COLO668 (cell line): ENCODE data around the gene ADGRD2.
"Not testable (repeated sequence)": the region's sequence is repeated elsewhere in the genome, so short reads cannot be mapped to it uniquely, and the experiment has no call there.

Source experiments
- DNase-seq: peaks from one replicate; lab custom pipeline; 2025; ENCODE audit not compliant: unreplicated experiment; lab: John Stamatoyannopoulos, UW

The ADGRD2 gene

DNA sequence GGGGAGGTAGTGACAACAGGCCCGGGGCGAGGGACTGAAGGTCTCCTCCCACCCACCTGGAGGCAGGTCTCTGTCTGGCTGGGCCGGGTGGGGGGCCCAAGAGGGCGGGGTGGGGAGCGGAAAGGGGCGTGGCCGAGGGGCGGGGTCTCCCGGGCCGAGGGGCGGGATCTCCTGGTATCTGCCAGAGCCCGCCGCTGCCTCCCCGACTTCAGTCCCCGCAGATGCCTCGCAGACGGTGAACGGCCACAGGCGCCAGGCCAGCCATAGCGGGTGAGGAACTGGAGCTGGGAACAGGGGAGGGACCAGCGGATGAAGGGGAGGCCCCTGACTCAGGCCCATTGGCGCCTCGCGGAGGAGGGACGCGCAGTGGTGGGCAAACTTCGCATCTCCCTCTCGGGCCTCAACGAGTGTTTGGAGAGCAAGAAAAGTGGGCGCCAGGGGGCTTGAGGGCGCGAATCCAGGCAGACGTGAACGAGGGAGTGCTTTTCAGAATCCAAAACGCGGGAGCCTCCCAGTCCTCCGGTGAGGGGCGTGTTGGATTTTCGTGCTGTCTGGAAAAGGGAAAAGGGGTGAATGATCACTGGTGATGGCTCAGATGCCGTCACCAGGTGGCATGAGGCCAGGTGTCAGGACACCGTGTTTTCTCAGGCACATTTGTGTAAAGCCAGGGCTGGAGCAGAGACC is at the start of gene ADGRD2:
ADGRD2 (plus strand) TSS at position 211 of the 684 bp plus-strand sequence. CDS start 1,216 bp downstream, outside the sequence.
- DNase-seq: peak; percentile 61

GRCh38 chr9:124403246-124403645 is 47.0 kb upstream of the ADGRD2 start:
- no peak for DNase-seq

- no peak for DNase-seq
Measured at GRCh38 chr9:124409410-124409809, 40.8 kb upstream of the ADGRD2 start.

- DNase-seq: no peak
Measured at GRCh38 chr9:124410321-124410913, 39.8 kb upstream of the ADGRD2 start.

GRCh38 chr9:124411514-124412227 is 38.6 kb upstream of the ADGRD2 start:
- DNase-seq: no peak

- no peak for DNase-seq
Measured at GRCh38 chr9:124412228-124412575, 38.0 kb upstream of the ADGRD2 start.

DNA sequence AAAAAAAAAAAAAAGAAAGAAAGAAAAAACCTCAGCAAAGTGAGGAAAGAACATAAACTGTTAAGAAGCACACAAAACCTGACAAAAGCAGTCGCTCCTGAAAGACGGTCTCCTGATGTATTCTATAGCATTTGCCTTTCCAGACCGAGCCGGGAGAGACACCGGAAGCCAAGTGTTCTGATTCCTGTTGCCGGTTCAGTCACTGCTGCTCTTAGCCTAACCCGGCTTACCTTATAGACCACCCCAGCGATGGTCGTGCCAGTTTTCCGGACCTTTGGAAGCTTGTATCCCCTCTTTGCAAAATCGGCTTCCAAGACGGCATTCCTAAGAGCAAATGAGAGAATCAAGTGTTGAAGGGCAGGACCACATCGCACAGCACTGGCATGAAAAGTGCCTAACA is 35.6 kb upstream of the ADGRD2 start:
- no peak for DNase-seq

- DNase-seq: peak; percentile 97
Measured at GRCh38 chr9:124415102-124415851, 35.0 kb upstream of the ADGRD2 start, which contains the start of gene PSMB7. TSS of gene PSMB7 (minus strand) at chr9:124415442. CDS start at chr9:124415425, 17 bp downstream.

GRCh38 chr9:124415852-124416484 is 34.3 kb upstream of the ADGRD2 start:
- DNase-seq: no peak

DNA sequence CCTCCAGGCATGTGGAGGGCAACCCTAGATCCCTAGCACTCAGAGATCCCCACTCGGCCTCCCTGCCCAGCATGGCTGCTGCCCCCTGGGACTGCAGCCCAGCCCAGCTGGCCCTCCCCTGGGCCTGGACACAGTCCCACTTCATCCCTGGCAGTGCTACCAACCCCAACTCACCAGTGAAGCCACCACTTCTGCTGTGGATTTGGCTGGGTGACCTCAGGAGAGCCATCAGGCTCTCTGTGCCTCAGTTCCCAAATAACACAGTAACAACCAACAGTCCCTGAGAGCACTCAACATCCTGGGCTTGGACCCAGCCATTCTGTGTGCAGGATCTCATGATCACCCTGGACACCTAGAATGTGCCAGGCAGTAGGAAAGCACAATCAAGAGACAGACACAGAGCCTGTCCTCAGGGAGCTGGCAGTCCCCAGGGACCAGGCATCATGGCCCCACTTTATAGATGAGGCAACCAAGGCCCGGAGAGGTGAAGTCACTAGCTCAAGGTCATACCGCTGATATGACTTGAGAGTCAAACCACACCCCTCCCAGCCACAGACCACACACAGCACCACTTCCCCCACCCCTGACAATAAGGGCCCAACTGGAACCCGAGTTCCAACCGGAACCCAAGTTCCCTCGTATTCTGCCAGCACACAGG is 30.3 kb upstream of the ADGRD2 start:
- DNase-seq: no peak

GRCh38 chr9:124420991-124421543 is 29.2 kb upstream of the ADGRD2 start:
- peak; percentile 85 for DNase-seq

DNA sequence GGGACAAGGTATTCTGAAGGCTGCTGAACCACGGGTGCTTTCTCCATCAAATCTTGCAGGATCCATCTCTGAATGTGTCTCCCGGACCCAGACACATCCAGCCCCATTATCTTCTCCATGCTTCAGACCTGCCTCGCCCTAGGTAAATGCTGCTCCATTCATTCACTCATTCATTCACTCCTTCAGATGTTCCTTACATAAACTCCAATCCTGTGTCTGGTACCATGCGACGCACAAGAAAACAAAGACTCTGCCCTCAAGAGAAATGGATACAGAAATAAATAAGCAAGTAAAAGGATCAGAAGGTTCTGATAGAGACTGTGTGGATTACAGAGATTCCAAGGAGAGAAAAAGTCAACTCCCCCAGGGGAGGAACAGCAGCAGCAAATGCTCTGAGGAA is 27.1 kb upstream of the ADGRD2 start:
- DNase-seq: no peak

DNA sequence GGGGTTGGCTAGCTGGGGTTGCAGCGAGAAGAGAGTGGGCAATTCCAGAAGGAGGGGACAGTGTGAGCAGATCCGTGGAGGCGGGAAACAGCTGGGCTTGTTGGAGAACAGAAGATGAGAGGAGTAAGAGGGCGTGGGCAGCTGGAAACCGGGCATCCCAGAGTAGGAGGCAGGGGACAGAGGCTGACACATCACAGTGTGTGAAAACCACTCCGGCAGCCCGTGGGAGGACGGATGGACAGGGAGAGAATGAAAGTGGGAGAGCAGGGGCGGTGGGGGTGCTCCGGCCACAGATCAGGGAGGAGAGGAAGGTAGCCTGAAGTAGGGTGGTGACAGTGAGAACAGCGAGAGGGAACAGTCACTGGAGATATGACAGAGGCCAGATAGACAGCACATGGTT is 26.7 kb upstream of the ADGRD2 start:
- no peak for DNase-seq

DNA sequence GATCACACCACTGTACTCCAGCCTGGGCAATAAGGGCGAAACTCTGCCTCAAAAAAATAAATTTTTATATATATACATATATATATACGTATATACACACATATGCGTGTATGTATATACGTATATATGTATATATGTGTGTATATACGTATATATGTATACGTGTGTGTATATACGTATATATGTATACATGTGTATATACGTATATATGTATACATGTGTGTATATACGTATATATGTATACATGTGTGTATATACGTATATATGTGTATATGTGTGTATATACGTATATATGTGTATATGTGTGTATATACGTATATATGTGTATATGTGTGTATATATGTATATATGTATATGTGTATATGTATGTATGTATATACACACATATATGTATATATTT is 24.5 kb upstream of the ADGRD2 start:
- DNase-seq: not testable (repeated sequence)

DNA sequence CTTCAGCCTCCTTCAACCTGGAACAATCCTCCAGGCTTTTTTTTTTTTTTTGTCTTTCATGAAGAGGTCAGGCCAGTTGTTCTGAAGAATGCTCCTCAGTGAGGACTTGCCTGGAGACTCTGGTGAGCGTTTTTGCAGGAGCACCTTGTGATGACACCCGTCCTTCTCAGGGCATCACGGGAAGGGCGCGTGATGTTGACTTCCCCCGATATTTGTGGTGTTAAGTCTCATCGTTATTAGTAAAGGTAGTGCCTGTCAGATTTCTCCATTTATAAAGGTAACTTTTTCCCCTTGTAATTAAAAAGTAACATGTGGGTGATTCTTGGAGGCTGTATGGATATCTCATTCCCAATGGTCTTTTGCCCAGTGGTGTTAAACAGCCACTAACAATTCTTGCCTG is 23.9 kb upstream of the ADGRD2 start:
- DNase-seq: no peak

- no peak for DNase-seq
Measured at GRCh38 chr9:124427281-124427680, 23.0 kb upstream of the ADGRD2 start.

DNA sequence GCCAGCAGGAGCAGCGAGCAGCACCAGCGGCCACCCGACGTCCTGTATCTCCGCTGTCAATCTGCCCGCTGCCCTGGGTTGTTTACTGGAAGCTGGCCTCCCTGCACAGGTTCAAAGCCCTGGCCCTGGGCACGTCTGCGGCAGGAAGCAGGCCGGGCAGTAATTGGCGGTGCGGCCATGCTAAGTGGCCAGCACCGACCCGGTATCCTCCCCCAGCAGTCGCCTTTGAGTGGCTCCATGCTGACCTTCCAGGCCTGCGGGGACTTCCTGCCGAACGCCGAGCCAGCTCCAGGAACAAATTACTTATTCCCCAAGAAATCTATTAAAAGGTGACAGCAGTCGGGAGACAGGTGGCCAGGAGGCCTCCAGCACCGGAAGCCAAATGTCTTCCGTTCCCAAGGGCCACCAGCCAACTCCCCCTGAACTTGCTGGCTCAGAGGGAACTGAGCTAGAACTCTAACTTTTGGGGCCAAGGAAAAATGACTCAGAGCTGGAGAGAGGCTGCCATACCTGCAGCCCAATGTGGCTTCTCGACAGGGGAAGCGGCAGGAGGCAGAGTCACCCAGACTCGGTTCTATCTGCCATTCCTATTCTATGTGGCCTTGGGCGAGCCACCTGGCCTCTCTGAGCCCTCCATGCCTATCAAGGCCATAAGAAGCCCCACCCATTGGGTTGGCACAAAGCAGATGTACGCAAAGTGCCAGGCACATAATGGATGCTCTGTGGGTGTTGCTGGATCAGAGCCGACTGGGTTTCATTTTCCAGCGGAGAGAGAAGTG is 21.3 kb upstream of the ADGRD2 start:
- DNase-seq: no peak

DNA sequence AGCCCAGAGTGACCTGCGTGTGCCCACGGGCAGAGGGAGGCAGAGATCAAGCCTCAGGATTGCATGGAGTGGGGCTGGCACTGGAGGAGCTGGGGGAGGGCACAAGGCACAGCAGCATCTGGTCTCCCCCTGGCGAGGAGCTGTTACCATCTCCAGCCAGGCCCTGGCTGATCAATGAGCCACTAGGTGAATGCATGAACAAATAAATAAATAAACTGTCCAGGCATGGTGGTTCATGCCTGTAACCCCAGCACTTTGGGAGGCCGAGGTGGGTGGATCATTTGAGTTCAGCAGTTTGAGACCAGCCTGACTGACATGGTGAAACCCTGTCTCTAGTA is 20.8 kb upstream of the ADGRD2 start:
- DNase-seq: no peak

DNA sequence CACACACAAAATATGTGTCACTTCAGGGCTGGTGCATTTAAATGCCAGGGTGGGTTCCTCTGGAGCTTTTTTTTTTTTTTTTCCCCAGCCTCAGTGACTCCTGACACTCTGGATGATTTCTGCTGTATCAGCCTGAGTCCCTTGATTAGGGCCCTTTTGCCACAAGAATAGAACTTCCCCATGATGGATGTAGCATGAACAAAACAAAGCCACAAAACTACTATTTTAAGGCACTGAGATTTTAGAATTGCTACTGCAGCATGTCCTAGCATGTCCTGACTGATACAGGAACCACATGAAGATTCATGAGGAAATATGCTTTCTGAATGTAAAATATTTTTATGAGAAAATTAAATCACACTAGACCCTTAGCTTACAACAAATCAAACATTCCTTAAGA is 13.9 kb upstream of the ADGRD2 start:
- no peak for DNase-seq

DNA sequence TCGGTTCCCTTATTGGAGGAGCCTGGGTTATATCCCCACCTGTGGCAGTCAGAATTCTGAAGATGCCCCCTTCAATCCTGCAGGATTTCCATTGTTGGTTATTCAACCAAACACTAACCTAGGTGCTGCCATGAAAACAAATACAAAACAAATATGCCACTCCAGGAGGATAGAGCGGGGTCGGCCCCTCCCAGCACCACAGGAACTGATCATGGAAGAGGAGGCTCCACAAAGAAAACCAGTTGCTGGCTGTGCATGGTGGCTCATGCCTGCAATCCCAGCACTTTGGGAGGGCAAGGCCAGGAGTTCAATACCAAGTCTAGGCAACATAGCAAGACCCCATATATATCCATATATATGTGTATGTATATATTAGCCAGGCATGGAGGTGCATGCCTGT is 13.2 kb upstream of the ADGRD2 start:
- DNase-seq: no peak
